ENCODE measurements around the gene PANK1. TPM values are rescaled to one million over a fixed set of nuclear protein-coding genes. Genes with fewer than 3 reads are reported as not detected.

The PANK1 gene
- total and polyA plus RNA-seq, 2 donors from 2014 or later = 5.4 to 31.3 TPM

DNA sequence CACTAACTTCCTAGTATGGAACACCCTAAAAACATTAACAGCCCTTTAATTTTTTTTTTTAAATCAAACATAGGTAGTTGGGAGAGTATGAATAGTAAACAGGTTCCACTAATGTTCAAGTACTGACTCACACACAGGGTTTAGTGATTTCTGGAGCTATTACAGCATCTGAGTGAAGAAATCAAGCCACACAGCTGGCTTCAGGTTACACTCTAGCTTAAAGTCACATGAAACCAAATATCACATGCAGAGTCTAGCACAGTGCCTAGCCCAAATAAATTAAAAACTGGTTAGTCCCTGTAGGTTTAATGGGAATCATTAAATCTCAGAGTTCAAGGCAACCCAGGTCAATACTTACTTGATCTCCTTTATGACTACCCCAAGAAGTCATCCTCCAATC lies 11.6 kb downstream of the PANK1 start:
- peak; percentile 32 for FAIRE-seq
- Histone ChIP-seq H3K9me3 (ENCODE audit: control insufficient read depth in 2 of 3, insufficient read depth in 1 of 3, low read length in 3 of 3) (no peaks in the 10 kb centered on the region), H3K4me1 (ENCODE audit: control insufficient read depth in 2 of 3, insufficient read depth in 2 of 3, low read depth in 1 of 3, low read length in 3 of 3) (peaks cover 0 to 44% (median 9%) of the 10 kb centered on the region in 3 donors), H3K27ac (ENCODE audit: low read depth in 2 of 2, low read length in 2 of 2) (peak overlapping the region; percentile 86 to 88), H3K4me3 (ENCODE audit: low read length in 3 of 3) (no peak overlapping the region), H3K27me3 (ENCODE audit: control insufficient read depth, insufficient read depth, low read length) (no peaks in the 10 kb centered on the region), H3K36me3 (ENCODE audit: control insufficient read depth in 2 of 3, insufficient read depth in 3 of 3, low read length in 3 of 3) (peaks cover 0 to 6% (median 3%) of the 10 kb centered on the region in 3 donors), H3K9ac (ENCODE audit: low read length in 3 of 3) (peak overlapping the region in 1 of 3 donors; percentile 59)
- peak in 1 of 5 donors; percentile 37 for DNase-seq
- intact Hi-C loops (cut with DNase I) = no loop called here
- TF ChIP-seq, protein P1, sequence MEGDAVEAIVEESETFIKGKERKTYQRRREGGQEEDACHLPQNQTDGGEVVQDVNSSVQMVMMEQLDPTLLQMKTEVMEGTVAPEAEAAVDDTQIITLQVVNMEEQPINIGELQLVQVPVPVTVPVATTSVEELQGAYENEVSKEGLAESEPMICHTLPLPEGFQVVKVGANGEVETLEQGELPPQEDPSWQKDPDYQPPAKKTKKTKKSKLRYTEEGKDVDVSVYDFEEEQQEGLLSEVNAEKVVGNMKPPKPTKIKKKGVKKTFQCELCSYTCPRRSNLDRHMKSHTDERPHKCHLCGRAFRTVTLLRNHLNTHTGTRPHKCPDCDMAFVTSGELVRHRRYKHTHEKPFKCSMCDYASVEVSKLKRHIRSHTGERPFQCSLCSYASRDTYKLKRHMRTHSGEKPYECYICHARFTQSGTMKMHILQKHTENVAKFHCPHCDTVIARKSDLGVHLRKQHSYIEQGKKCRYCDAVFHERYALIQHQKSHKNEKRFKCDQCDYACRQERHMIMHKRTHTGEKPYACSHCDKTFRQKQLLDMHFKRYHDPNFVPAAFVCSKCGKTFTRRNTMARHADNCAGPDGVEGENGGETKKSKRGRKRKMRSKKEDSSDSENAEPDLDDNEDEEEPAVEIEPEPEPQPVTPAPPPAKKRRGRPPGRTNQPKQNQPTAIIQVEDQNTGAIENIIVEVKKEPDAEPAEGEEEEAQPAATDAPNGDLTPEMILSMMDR (IDR thresholded peaks at IDR 0.05; ENCODE audit: borderline replicate concordance, extremely low read depth, insufficient read depth) = no peak

DNA sequence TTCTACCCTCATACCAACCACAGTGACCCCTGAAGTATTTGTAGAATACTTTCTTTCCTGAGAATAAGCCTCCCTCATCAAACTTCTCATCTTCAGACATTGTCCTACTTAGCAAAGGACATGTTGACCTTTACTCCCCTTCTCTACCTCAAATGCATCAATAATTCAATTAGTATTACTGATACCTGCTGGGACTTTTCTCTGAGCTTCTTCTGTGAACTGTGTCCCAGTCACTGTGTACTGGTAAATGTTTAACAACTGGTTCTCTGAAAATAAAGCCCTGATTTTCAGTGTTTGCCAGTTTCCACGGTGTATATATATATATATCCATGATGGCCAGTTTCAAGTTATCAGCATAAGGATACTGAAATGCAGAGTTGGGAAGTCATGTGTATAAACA lies 12.2 kb downstream of the PANK1 start:
- H3K27me3 ChIP-seq (ENCODE audit: control insufficient read depth, insufficient read depth, low read length) = no peaks in the 10 kb centered on the region
- TF ChIP-seq, protein P1 (IDR thresholded peaks at IDR 0.05; ENCODE audit: borderline replicate concordance, extremely low read depth, insufficient read depth) = no peak
- no peaks in the 10 kb centered on the region for H3K9me3 ChIP-seq (ENCODE audit: control insufficient read depth in 2 of 3, insufficient read depth in 1 of 3, low read length in 3 of 3)
- H3K36me3 ChIP-seq (ENCODE audit: control insufficient read depth in 2 of 3, insufficient read depth in 3 of 3, low read length in 3 of 3) = peaks cover 0 to 6% (median 3%) of the 10 kb centered on the region in 3 donors
- H3K4me1 ChIP-seq (ENCODE audit: control insufficient read depth in 2 of 3, insufficient read depth in 2 of 3, low read depth in 1 of 3, low read length in 3 of 3) = peaks cover 0 to 44% (median 9%) of the 10 kb centered on the region in 3 donors
- intact Hi-C loops (cut with DNase I) = no loop called here
- H3K4me3 ChIP-seq (ENCODE audit: low read length in 3 of 3) = no peak overlapping the region
- peak overlapping the region in 1 of 3 donors; percentile 59 for H3K9ac ChIP-seq (ENCODE audit: low read length in 3 of 3)
- no peak for DNase-seq
- FAIRE-seq = no peak
- H3K27ac ChIP-seq (ENCODE audit: low read depth in 2 of 2, low read length in 2 of 2) = peak overlapping the region; percentile 86 to 88

DNA sequence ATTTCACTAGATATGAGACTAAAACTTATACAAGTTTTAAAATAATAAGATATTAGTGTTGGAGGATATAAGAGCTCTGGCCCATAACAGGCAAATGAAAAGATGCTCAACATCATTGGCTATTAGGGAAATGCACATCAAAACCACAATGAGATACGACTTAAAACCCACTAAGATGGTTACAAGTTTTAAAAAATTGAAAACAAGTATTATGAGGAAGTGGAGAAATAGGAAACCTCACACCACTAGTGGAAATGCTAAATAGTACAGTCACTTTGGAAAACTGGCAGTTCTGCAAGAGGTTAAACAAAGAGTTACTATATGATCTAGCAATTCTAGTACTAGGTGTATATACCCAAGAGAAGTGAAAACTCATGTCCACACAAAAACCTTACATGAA lies 17.2 kb downstream of the PANK1 start:
- no peak for FAIRE-seq
- Histone ChIP-seq H3K27me3 (ENCODE audit: control insufficient read depth, insufficient read depth, low read length) (no peaks in the 10 kb centered on the region), H3K4me1 (ENCODE audit: control insufficient read depth in 2 of 3, insufficient read depth in 2 of 3, low read depth in 1 of 3, low read length in 3 of 3) (peaks cover 7 to 18% (median 11%) of the 10 kb centered on the region in 3 donors), H3K9me3 (ENCODE audit: control insufficient read depth in 2 of 3, insufficient read depth in 1 of 3, low read length in 3 of 3) (no peaks in the 10 kb centered on the region), H3K27ac (ENCODE audit: low read depth in 2 of 2, low read length in 2 of 2) (no peak overlapping the region), H3K9ac (ENCODE audit: low read length in 3 of 3) (no peak overlapping the region), H3K4me3 (ENCODE audit: low read length in 3 of 3) (no peak overlapping the region), H3K36me3 (ENCODE audit: control insufficient read depth in 2 of 3, insufficient read depth in 3 of 3, low read length in 3 of 3) (no peaks in the 10 kb centered on the region)
- TF ChIP-seq, protein P1 (IDR thresholded peaks at IDR 0.05; ENCODE audit: borderline replicate concordance, extremely low read depth, insufficient read depth) = no peak
- no peak for DNase-seq
- intact Hi-C loops (cut with DNase I) = no loop called here

Data from kidney (tissue), 14 donors.